Cortex of kidney (tissue), 1 donor: ENCODE measurements around the gene DHPS.
"Not testable (repeated sequence)": the region's sequence is repeated elsewhere in the genome, so short reads cannot be mapped to it uniquely, and the experiment has no call there.

Experiments used
- DNase-seq: peaks from one replicate; lab custom pipeline; 2025; lab: John Stamatoyannopoulos, UW

DHPS gene

GRCh38 chr19:12646551-12646950 lies 35.1 kb downstream of the DHPS start:
- DNase-seq: no peak

- not testable (repeated sequence) for DNase-seq
Measured at GRCh38 chr19:12643716-12644115, 38.0 kb downstream of the DHPS start.

- DNase-seq: no peak
Measured at GRCh38 chr19:12642506-12642905, 39.2 kb downstream of the DHPS start.

- DNase-seq: no peak
Measured at GRCh38 chr19:12641456-12641855, 40.2 kb downstream of the DHPS start.

GRCh38 chr19:12639901-12640613 lies 41.6 kb downstream of the DHPS start:
- DNase-seq: no peak

- no peak for DNase-seq
Measured at GRCh38 chr19:12638611-12639182, 43.0 kb downstream of the DHPS start.

GRCh38 chr19:12636631-12637030 lies 45.0 kb downstream of the DHPS start:
- no peak for DNase-seq

- no peak for DNase-seq
Measured at GRCh38 chr19:12629215-12629614, 52.5 kb downstream of the DHPS start.

- DNase-seq: no peak
Measured at GRCh38 chr19:12628040-12629022, 53.3 kb downstream of the DHPS start.

- DNase-seq: no peak
Measured at GRCh38 chr19:12626958-12627357, 54.7 kb downstream of the DHPS start.
